H1 (cell line): Measurements from ENCODE around the gene DNAJB1. TPM values are rescaled to one million over a fixed set of nuclear protein-coding genes. Genes with fewer than 3 reads are reported as not detected.
A peak's percentile ranks its signal among the peaks of the same experiment; 100 is the strongest.

Experiments
- CTCF ChIA-PET: fragments of 300-600 bp; sonication (Branson Sonifier 250); formaldehyde crosslinking; loops from one replicate; lab custom pipeline; 2021; ENCODE audit not compliant: partially characterized antibody; lab: Charles Lee
- POLR2A ChIA-PET: fragments of 300-600 bp; sonication (Branson Sonifier 250); formaldehyde crosslinking; loops from one replicate; lab custom pipeline; 2021; ENCODE audit warnings: inconsistent platforms; ENCODE audit not compliant: partially characterized antibody; lab: Charles Lee
- DNase-seq, 2 experiments: peaks; one replicate each; pipeline versions ENCODE4 v3.0.0 to v3.0.0-alpha.2; 2010 to 2022; ENCODE audit warnings: low spot score in 2 of 2, low read depth in 1 of 2, mixed read lengths in 1 of 2
- FAIRE-seq: peaks from 2 replicates; lab custom pipeline; 2011; peaks lifted over from hg19 to GRCh38; lab: Jason Lieb, UNC
- H2AFZ ChIP-seq: 2 replicates; pipeline ENCODE4 v1.8.1; 2012; ENCODE audit warnings: low read length, inconsistent platforms
- H2AK5ac ChIP-seq: 2 replicates; pipeline ENCODE4 v1.6.1; 2013; ENCODE audit warnings: low read depth, low read length
- H2BK120ac ChIP-seq: replicated peaks from 2 replicates; pipeline ENCODE3; 2013; ENCODE audit warnings: low read depth, low read length, inconsistent platforms
- H2BK12ac ChIP-seq: 2 replicates; pipeline ENCODE4 v1.6.1; 2013; ENCODE audit warnings: low read depth, low read length
- H2BK15ac ChIP-seq: 2 replicates; pipeline ENCODE4 v1.6.1; 2013; ENCODE audit warnings: low read length
- H2BK20ac ChIP-seq: 2 replicates; pipeline ENCODE4 v1.6.1; 2013; ENCODE audit warnings: low read length
- H2BK5ac ChIP-seq: 2 replicates; pipeline ENCODE4 v1.6.1; 2013; ENCODE audit warnings: low read depth, low read length
- H3K14ac ChIP-seq: 2 replicates; pipeline ENCODE4 v1.6.1; 2013; ENCODE audit warnings: inconsistent platforms; ENCODE audit not compliant: insufficient read length
- H3K18ac ChIP-seq: 2 replicates; pipeline ENCODE4 v1.6.1; 2013; ENCODE audit warnings: low read length; ENCODE audit errors: extremely low read depth
- H3K23ac ChIP-seq: 2 replicates; pipeline ENCODE4 v1.6.1; 2013; ENCODE audit warnings: inconsistent platforms; ENCODE audit not compliant: insufficient read length
- H3K23me2 ChIP-seq: 2 replicates; pipeline ENCODE4 v1.6.1; 2013; ENCODE audit warnings: low read depth, low read length
- H3K27ac ChIP-seq: 2 replicates; pipeline ENCODE4 v1.6.1; 2011; ENCODE audit warnings: low read depth, low read length, inconsistent platforms
- H3K27me3 ChIP-seq, 4 experiments: replicated peaks in 1 of 4; 1 replicate in 1 of 4; 2 replicates in 3 of 4; pipeline versions ENCODE4 v1.6.1 to v1.8.1; 2011 to 2013; ENCODE audit warnings: low read length in 3 of 4, mild to moderate bottlenecking in 3 of 4, inconsistent platforms in 2 of 4, mixed read lengths in 2 of 4, moderate library complexity in 1 of 4; ENCODE audit not compliant: control insufficient read depth in 3 of 4, insufficient read depth in 3 of 4; ENCODE audit errors: extremely low read depth in 1 of 4
- H3K36me3 ChIP-seq, 4 experiments: 2 replicates each; pipeline versions ENCODE4 v1.6.1 to v1.8.1; 2011 to 2013; ENCODE audit warnings: mild to moderate bottlenecking in 4 of 4, low read length in 3 of 4, moderate library complexity in 2 of 4, control low read depth in 1 of 4, inconsistent platforms in 1 of 4; ENCODE audit not compliant: insufficient read depth in 4 of 4, control insufficient read depth in 2 of 4
- H3K4ac ChIP-seq: replicated peaks from 2 replicates; pipeline ENCODE3; 2013; ENCODE audit warnings: low read length, low read depth, mixed read lengths, inconsistent platforms; ENCODE audit not compliant: insufficient read length
- H3K4me1 ChIP-seq, 4 experiments: replicated peaks in 1 of 4; 1 replicate in 1 of 4; 2 replicates in 3 of 4; pipeline versions ENCODE4 v1.6.1 to v1.8.1; 2011 to 2013; ENCODE audit warnings: low read length in 3 of 4, inconsistent platforms in 2 of 4, mixed read lengths in 1 of 4; ENCODE audit not compliant: insufficient read depth in 4 of 4, control insufficient read depth in 3 of 4
- H3K4me2 ChIP-seq, 2 experiments: 2 replicates each; pipeline versions ENCODE4 v1.6.1 to v1.8.1; 2011 to 2013; ENCODE audit warnings: low read depth in 2 of 2, low read length in 2 of 2, control low read depth in 1 of 2, inconsistent platforms in 1 of 2, mild to moderate bottlenecking in 1 of 2; ENCODE audit not compliant: insufficient read depth in 1 of 2
- H3K4me3 ChIP-seq, 4 experiments: fragments of 200-600, 300-600 bp in 1 of 4; sonication (generic), shearing (Covaris generic), sonication (Bioruptor Twin) in 1 of 4; 2 replicates each; pipeline versions ENCODE4 v1.5.1 to v1.8.1; 2011 to 2016; ENCODE audit warnings: low read length in 4 of 4, low read depth in 3 of 4, control low read depth in 2 of 4, inconsistent platforms in 2 of 4, mild to moderate bottlenecking in 2 of 4, mixed read lengths in 1 of 4, moderate library complexity in 1 of 4; ENCODE audit not compliant: insufficient read depth in 2 of 4; ENCODE audit errors: extremely low read depth in 1 of 4
- H3K56ac ChIP-seq: replicated peaks from 2 replicates; pipeline ENCODE3; 2013; ENCODE audit warnings: low read depth, mild to moderate bottlenecking, mixed read lengths, low read length, inconsistent platforms; ENCODE audit not compliant: insufficient read length
- H3K79me1 ChIP-seq: 2 replicates; pipeline ENCODE4 v1.6.1; 2013; ENCODE audit warnings: low read depth, low read length, control low read depth
- H3K79me2 ChIP-seq, 2 experiments: 2 replicates each; pipeline versions ENCODE4 v1.6.1 to v1.8.1; 2012 to 2013; ENCODE audit warnings: low read length in 2 of 2, mild to moderate bottlenecking in 2 of 2, inconsistent platforms in 1 of 2; ENCODE audit not compliant: insufficient read depth in 2 of 2, control insufficient read depth in 1 of 2
- H3K9ac ChIP-seq, 4 experiments: replicated peaks in 1 of 4; 1 replicate in 1 of 4; 2 replicates in 3 of 4; pipeline versions ENCODE4 v1.6.1 to v1.8.1; 2011 to 2013; ENCODE audit warnings: low read depth in 3 of 4, low read length in 3 of 4, control low read depth in 2 of 4, mild to moderate bottlenecking in 2 of 4, moderate library complexity in 2 of 4, inconsistent platforms in 1 of 4; ENCODE audit errors: extremely low read depth in 1 of 4
- H3K9me3 ChIP-seq, 2 experiments: 2 replicates each; pipeline versions ENCODE4 v1.6.1 to v1.8.1; 2012 to 2013; ENCODE audit warnings: mild to moderate bottlenecking in 2 of 2, moderate library complexity in 2 of 2, control low read depth in 1 of 2, inconsistent platforms in 1 of 2, low read depth in 1 of 2, low read length in 1 of 2, mixed read lengths in 1 of 2; ENCODE audit not compliant: insufficient read depth in 2 of 2
- H4K20me1 ChIP-seq, 2 experiments: replicated peaks in 1 of 2; 2 replicates each; pipeline versions ENCODE3 to v1.8.1; 2011 to 2013; ENCODE audit warnings: inconsistent platforms in 2 of 2, low read length in 2 of 2, mild to moderate bottlenecking in 1 of 2; ENCODE audit not compliant: insufficient read depth in 2 of 2, control insufficient read depth in 1 of 2
- H4K5ac ChIP-seq: 2 replicates; pipeline ENCODE4 v1.6.1; 2013; ENCODE audit warnings: low read length, low read depth, mixed read lengths, inconsistent platforms; ENCODE audit not compliant: insufficient read length
- H4K8ac ChIP-seq: 2 replicates; pipeline ENCODE4 v1.8.0; 2013; ENCODE audit warnings: mild to moderate bottlenecking, moderate library complexity, low read length, inconsistent platforms; ENCODE audit not compliant: insufficient read depth; ENCODE audit errors: extremely low read depth
- H4K91ac ChIP-seq: replicated peaks from 2 replicates; pipeline ENCODE3; 2013; ENCODE audit warnings: low read length, mixed read lengths, inconsistent platforms; ENCODE audit not compliant: insufficient read length
- ASH2L ChIP-seq: fragments of 200-600, 300-600 bp; sonication (generic); IDR thresholded peaks from one replicate; pipeline ENCODE4 v1.7.1; 2017; ENCODE audit warnings: low read length
- CTBP2 ChIP-seq: IDR thresholded peaks from 2 replicates; pipeline ENCODE4 v1.7.0; 2011; ENCODE audit warnings: borderline replicate concordance, mild to moderate bottlenecking, moderate library complexity, mixed read lengths, low read length; ENCODE audit not compliant: insufficient read depth, insufficient read length
- HDAC6 ChIP-seq: IDR thresholded peaks from one replicate; pipeline ENCODE4 v1.7.1; 2012; ENCODE audit warnings: low read depth, mild to moderate bottlenecking, inconsistent platforms, low read length, moderate library complexity
- TBP ChIP-seq: IDR thresholded peaks from 2 replicates; pipeline ENCODE4 v1.6.1; 2011; ENCODE audit warnings: low read depth, low read length, improper control_type of control experiment
- WGBS, 2 experiments: shearing (Covaris generic) in 1 of 2; methylation state at CpG; one replicate each; pipeline versions ENCODE4 v1.1.6 to v1.1.7; 2013 to 2015; ENCODE audit warnings: low lambda C conversion rate in 2 of 2, mixed read lengths in 2 of 2, inconsistent platforms in 1 of 2, low coverage in 1 of 2, missing lambda C conversion rate in 1 of 2; ENCODE audit not compliant: insufficient replicate concordance in 2 of 2, insufficient coverage in 1 of 2, insufficient read length in 1 of 2; ENCODE audit errors: extremely low coverage in 1 of 2, missing lambda C conversion rate in 1 of 2; 5-methylcytosine and 5-hydroxymethylcytosine counted together
- polyA plus RNA-seq, 7 experiments: library from polyadenylated mRNA; depleted of rRNA in 3 of 7; stranded (reverse) in 5 of 7; unstranded in 2 of 7; fragments of >200 nt in 5 of 7; fragments of 200-250 nt in 2 of 7; gene quantifications; 1 replicate in 5 of 7; 2 replicates in 1 of 7; 4 replicates in 1 of 7; pipeline versions ENCODE4 v1.2.1 to v1.2.3, GENCODE V29; 2011 to 2013; ENCODE audit warnings: missing spikeins in 2 of 7, mixed read lengths in 2 of 7
- total RNA-seq: library from RNA; stranded (reverse); fragmentation: NEBNext Ultra II Directional; extraction: Animal tissue kit (Norgen Biotek cat#: 25700); gene quantifications from 2 replicates; pipeline ENCODE4 v1.2.1, GENCODE V29; 2021

Gene DNAJB1
- total and polyA plus RNA-seq, 2 of the 8 experiments (the other 6 are each of a cell fraction or from before 2014, with no cell fraction given) = 62.9 to 64.3 TPM

DNA sequence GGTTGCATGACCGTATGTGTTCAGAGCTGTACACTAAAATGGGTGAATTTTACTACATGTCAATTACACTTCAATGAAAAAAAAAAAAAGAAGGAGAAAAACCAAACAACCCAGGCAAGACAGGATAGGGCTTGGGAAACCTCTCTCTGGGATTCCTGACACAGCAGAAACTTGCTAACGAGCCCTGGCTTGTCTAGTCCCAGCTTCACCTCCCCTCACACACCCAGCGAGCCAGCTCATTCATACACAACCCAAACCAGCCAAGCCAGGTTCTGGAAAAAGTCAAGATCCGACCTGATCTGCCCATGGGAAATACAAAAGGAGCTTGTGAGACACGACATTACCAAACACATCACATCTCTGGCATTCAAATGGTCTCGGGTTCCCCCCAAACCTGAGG, 7.5 kb upstream of the DNAJB1 start:
- peaks cover 4 to 10% of the 10 kb centered on the region in 2 experiments for H3K79me2 ChIP-seq
- H3K23ac ChIP-seq = no peak overlapping the region
- peaks cover 6% of the 10 kb centered on the region for H3K79me1 ChIP-seq
- DNase-seq = no peak
- H3K9ac ChIP-seq = no peak overlapping the region; a peak in 2 of 7 replicates
- H3K27me3 ChIP-seq = no peaks in the 10 kb centered on the region
- no peak overlapping the region for H3K4ac ChIP-seq
- no peak overlapping the region for H4K5ac ChIP-seq
- 73% methylated on average over 6 of the region's 6 CpGs; no CpG with 5 or more reads in 1 of the 2 experiments for WGBS, 2 experiments
- no peak overlapping the region for H3K18ac ChIP-seq
- CTCF ChIA-PET = interaction anchor here (0.8 to 1.1 kb wide), 3 partner anchors 20 to 45 kb away, joined by 3 to 4 read pairs (median 3); no protein-coding TSS in a partner anchor
- 0 out of 2 replicates have a peak overlapping the region, but pooled peaks have one; percentile 31 for H2BK5ac ChIP-seq
- H3K4me2 ChIP-seq = no peak overlapping the region
- H4K91ac ChIP-seq = no peak overlapping the region
- FAIRE-seq = no peak
- no peaks in the 10 kb centered on the region for H3K9me3 ChIP-seq
- TF ChIP-seq HDAC6 (no peak), TBP (no peak), CTBP2 (no peak), ASH2L (no peak)
- TF ChIP-seq, all 59 proteins: peak for 0
- H2AFZ ChIP-seq = peak overlapping the region; percentile 84; the same call in 1 of the 2 replicates
- no peak overlapping the region for H2AK5ac ChIP-seq
- no peak overlapping the region for H3K56ac ChIP-seq
- peaks cover 0 to 2% (median 1%) of the 10 kb centered on the region in 4 experiments; a peak in 3 of 7 replicates for H3K4me1 ChIP-seq
- H3K23me2 ChIP-seq = peaks cover 4% of the 10 kb centered on the region
- H3K14ac ChIP-seq = no peak overlapping the region
- no peak overlapping the region for H2BK120ac ChIP-seq
- POLR2A ChIA-PET = interaction anchor here (0.5 to 2.2 kb wide), 6 partner anchors 7 to 751 kb away, joined by 3 to 7 read pairs (median 3); partner anchors contain the start of genes C19orf53, DNAJB1 and GIPC1
- H3K36me3 ChIP-seq = no peaks in the 10 kb centered on the region
- no peak overlapping the region for H2BK15ac ChIP-seq
- no peak overlapping the region for H3K4me3 ChIP-seq
- H2BK12ac ChIP-seq = no peak overlapping the region
- no peak overlapping the region for H2BK20ac ChIP-seq
- H4K8ac ChIP-seq = no peak overlapping the region
- no peaks in the 10 kb centered on the region for H4K20me1 ChIP-seq
- H3K27ac ChIP-seq = no peak overlapping the region
